HuH-7 (cell line): ENCODE results near the gene AFTPH.

Experiments used
- DNase-seq: peaks from one replicate; pipeline ENCODE4 v3.0.0; 2011; ENCODE audit warnings: low spot score

AFTPH gene

DNA sequence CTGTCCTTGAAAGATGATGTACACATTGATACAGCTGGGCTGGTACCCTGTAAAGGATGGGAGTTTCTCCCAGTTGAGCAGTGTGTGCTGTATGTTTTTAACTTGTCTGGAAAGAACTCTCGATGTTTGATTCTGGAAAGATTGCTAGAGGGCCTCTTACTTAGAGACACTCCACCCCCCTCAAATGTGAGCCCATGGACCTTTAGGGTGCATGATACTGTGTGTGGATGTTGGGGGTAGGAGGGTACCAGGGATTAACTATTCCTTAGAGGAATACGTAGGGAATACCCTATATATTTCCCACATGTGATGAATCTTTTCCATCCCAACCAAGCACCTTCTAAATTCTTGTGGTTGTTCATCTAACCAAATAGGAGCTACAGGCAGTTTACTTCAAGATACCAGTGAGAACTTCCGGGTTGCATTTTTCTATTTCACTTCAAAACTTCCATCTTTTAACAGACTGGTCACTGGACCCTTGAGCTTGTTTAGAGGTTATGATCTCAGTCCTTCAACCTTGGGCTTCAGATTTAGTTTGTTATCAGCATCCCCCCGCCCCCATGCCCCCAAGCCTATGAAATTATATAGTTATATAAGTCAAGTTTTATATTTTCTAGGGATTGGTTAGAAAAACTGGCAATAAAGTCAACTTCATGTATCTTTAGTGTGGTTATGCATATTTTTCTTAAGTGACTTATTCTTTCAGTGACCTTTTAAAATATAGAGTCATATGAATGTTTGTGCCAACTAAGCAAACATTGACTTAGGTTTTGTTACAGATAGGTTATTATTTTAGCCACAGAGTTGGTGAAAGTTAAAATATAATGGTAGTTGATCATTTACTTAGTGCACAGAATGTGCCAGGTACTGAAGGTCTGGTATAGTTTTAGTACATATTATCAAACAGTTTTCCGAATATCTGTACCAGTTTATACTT lies 18.2 kb downstream of the AFTPH start:
- DNase-seq = no peak

DNA sequence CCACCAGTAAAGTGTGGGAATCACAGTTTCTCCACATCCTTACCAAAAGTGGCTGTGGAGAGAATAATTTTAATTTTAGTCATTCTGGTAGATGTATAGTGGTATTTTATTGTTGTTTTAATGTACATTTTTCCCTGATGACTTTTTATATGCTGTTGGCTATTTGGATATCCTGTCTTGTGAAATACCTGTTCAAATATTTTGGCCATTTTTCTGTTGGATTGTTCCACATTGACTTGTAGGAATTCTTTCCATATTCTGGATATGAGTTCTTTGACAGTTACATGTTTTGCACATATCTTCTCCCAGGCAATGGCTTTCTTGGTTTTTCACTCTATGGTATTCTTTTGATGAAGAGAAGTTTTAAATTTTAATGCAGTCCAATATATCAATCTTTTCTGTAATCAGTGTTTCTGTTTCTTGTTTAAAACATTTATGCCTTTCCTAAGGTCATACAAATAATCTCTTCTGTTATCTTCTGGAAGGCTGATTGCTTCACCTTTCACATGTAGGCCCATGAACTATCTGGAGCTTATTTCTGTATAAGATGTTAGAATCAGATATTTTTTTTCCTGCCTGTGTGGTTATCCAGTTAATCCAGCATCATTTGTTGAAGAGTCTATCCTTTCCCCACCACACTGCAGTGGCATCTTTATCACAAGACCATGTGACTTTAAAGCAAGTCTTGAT lies 19.0 kb downstream of the AFTPH start:
- no peak for DNase-seq

DNA sequence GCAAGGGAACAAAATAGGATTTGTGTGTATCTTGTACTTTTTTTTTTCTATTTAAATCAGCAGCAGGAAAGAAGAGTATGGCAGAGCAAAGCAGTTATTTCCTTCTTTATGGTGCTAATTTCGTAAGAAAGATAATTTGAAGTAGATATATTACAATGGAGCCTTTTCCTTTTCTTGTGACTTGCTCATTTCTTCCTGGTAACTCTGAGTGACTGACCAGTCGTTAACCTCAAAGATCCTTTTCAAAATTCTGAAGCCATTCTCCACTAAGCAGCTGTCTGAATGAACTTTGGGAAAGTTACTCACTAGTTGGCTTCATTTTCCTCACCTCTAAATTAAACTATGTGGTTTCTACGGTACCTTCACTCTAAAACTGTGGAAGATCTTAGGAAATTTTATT lies 24.6 kb downstream of the AFTPH start:
- DNase-seq = no peak

DNA sequence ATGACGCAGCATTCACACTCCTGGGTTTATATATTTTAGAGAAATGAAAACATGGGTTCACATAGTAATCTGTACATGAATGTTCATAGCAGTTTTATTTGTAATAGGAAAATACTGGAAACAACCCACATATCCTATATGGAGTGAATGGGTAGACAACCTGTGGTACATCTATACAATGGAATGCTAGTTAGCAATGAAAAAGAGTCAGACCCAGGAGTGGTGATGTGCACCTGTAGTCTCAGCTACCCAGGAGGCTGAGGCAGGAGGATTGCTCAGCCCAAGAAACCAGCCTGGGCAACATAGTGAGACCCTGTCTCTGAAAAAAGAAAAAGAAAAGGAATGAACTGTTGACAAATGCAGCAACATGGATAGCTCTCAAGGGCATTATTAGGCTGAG lies 25.9 kb downstream of the AFTPH start:
- no peak for DNase-seq

DNA sequence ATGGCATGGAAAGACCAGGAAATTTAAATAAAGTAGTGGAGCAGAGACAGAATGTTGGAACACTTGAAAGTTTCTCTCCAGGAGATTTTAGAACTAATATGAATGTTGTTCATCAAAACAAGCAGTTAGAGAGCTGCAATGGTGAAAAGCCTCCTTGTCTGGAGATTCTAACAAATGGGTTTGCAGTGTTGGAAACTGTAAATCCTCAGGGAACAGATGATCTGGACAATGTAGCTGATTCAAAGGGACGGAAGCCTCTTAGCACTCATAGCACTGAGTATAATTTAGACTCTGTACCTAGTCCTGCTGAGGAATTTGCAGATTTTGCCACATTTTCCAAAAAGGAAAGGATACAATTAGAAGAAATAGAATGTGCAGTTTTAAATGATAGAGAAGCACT lies 27.7 kb downstream of the AFTPH start:
- no peak for DNase-seq

DNA sequence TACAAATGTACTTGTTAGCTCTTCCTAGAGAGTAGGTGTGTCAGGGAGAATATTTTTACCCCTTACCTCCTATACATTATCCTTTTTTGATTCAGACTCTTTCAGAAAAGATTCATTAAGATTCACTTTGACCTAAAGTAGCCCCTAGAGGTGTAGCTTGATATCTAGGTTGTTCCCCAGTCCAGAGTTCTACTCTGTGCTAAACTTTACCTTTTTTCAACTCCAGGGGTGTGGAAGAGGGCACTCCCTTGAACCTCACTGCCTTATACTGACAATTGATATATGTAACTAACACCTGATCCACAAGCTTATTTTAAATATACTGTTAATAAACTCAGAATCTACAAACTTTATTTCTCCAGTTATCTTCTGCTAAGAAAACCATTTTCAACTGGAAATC lies 30.0 kb downstream of the AFTPH start:
- no peak for DNase-seq

DNA sequence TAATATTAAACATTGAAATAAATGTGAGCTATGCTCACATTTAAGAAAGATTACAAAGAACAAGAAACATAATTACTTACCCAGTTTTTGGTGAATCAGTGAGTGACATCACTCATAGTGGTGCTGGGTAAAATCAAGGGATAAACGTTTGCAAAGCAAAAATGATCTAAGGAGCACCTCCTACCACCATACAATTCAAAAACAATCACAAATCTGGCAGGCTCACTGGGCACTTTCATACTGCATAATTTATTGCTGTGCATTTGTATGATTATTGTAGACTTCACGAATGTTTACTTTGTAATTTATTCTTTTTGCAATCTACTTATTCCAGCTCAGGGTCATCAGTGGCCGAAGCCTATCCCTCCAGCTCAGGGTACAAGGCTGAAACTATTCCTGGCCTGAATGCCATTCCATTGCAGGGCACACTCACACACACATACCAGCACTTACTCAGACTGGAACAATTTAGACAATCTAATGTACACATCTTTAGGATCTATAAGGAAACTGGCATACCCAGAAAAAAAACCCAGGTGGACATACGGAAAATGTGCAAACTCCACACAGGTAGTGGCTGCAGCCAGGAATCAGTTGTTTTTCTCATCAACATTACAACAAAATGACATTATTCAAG lies 34.4 kb downstream of the AFTPH start:
- DNase-seq = no peak

DNA sequence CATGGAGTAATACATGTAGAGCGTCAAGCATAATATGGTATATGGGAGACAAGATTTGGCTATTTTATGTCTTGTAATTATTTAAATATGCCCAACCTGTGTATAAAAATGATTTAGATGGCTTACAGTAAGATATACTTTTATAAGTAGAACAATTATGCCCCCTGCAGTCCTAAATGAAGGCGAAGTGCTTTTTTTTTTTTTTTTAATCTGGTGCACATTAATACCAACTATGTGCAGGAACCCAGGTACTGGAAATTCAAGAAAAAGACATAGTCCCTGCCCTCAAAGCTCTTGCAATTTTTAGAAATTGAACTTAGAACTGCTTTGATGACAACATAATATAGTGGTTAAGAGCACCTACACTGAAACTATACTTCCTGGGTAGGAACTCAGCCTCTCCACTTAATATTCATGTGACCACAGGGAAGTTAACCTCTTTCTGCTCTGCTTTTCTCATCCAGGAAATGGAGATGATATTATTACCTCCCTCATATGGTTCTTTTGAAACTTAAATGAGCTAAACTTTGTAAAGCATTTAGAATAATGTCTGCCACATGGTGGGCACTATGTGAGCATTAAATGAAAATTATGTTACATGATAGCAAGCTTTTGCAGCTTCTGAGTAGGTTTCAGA lies 38.1 kb downstream of the AFTPH start:
- DNase-seq = no peak

DNA sequence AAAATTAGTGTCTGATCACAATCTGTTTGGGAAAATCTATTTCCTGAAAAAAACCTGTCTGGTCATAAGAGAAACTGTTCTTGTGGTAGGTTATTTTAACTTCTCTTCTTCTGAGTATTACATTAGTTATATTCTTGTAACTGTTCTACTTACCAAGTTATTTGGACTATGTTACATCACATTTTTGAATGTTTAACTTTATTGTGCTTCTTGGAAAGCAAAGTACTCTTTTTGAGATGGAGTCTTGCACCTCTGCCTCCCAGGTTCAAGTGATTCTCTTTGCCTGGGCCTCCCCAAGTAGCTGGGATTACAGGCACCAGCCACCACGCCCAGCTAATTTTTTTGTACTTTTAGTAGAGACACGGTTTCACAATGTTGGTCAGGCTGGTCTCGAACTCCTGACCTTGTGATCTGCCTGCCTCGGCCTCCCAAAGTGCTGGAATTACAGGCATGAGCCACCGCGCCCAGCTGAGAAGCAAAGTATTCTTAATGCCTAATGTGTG lies 39.4 kb downstream of the AFTPH start:
- DNase-seq = no peak

DNA sequence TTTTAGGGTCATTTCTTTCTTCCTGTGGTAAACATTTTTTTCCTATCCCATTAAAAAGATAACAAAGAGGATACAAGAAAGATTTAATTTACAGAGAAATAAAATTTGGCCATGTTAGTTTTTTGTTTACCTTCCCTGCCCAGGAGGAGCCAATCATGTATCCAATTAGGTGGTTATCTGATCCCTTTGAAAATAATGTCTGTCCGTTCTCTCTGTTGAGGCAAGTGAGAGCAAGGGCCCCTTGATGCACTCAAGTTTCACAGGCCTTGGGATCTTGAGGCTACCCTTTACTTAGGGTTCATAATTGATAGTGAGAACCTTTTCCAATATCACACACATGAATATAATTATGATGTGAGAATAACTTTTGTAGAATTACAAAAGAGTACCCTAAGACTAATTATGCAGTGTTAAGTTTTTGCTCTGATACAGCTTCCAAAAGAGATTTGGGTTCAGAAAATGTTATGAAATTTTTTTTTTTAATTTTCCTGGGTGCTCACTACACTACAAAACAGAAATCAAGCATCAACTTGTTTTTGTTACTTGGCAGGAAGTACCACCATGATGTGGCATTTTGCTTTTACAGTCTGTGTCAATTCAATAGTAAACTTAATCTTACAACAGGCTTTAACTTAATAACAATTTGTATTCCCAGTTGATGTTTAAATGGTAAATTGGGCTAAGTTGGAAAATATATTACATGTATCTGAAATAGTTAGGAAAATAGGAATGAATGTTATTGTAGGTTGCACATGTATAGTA lies 42.0 kb downstream of the AFTPH start:
- DNase-seq = no peak

DNA sequence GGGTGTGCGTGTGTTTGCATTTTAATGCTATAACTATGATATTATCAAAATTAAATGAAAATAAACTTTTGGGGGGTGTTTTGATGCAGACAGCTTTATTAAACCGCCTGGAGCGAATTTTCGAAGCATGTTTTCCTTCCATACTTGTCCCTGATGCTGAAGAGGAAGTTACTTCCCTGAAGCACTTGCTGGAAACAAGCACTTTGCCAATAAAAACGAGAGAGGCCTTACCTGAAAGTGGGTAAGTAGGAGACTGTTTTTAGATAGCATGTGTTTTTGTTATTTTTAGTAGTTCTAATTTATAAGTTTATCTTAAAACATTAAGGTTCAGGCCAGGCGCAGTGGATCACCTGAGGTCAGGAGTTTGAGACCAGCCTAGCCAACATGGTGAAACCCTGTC lies 43.3 kb downstream of the AFTPH start:
- DNase-seq = no peak

DNA sequence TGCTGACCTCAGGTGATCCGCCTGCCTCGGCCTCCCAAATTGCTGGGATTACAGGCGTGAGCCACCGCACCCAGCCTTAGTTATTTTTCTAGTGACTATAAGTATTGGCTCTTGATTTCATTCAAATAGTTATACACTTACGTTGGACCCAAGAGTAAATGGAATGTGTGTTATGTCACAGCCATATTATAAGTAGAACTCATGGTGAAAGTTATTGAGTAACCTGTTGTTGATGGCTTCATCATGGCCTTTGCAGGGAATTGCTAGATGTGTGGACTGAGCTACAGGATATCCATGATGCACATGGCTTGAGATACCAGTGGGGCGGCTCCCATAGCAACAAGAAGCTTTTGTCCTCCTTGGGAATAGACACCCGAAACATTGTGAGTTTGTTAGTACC lies 44.7 kb downstream of the AFTPH start:
- no peak for DNase-seq

DNA sequence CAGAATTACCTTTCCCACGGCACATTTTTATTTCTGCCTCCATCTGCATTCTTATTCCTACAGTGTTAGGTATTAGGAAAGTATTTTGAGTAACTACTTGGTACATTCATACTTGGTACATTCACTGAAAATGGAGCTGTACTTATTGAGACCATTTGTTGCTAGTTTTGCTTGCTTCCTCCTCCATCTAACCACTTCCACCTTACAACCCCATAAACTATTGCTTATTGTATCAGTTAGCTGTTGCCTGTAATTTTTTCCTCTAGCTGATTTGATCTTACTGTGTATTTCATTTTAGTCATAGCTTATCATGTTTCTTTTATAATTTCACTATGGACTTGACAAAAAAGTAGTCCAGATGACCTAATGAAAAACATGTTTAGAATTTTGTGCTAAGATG lies 50.7 kb downstream of the AFTPH start:
- no peak for DNase-seq

DNA sequence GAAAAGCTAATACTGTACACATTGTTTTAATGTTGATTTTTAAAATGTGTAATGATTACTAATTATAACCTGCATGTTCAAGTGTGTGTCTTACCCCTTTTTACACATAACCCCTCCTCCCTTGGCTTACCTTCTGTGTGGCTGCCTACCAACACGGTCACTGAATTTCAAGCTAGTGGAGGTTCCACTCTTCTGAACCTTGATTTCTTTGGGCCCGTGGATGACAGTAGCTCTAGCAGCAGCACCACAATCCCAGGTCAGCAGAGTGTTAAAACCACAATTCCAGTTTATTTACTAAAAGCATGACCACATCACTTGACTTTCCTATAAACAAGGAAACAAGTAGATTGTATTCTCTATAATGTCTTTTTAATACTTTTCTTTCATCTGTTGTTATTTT lies 56.9 kb downstream of the AFTPH start:
- DNase-seq = no peak

DNA sequence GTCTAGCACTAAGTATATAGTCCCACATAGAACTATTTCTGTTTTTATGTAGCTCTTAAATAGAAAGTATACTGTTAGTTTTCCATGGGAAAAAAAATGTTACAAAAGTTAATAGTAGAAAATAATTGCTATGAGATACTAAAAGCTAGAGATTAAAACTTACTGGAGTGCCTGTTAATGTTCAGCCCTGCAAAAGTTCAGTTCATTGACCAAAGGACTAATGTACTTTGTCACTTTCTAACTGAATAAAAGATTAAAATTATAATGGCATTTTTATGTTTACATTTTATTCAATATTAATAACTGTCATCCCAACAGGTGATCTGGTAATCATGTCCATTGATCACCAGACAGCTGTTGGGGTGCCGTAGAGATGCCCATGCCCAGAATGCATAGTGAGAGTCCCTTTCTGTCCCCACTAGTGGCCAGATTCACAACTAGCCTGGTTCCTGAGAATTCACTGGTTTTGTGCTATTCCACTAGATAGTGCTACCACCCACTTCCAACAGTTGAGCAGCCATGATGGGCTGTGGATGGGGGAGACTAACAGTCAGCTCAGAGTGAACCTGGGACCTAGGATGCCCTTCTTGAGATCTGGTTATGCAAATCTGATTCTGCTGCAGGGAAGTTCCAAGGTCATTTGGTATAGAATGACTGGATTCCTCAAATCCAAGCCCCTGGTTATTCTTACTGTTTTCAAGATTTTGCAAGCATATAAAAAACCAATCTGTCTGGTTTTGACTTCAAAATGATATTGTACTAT lies 57.8 kb downstream of the AFTPH start:
- DNase-seq = no peak

DNA sequence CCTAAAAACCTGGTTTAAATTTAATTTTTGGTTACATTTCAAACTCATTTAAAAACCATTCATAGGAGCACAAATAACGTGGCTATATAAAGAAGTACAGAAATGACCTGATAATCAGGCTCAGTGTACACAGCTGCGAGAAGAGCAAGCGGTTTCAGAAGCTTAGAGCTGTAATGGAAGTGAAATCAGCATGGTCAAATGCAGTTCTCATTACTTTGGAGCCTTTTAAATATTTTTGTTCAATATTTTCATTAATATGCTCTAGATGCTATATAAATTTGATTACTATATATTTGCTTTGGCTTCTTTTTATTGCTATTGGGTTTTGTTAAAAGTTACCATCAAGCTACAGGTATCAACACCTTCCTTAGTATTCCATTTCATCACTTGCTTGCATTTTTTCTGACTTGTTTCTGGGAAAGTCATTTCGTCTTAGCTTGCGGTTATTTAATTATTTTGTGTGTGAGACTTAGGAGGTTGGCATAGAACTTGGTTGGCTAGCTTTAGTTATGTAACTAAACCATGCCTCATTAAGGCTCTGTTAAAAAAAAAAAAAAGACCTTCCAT lies 58.7 kb downstream of the AFTPH start:
- DNase-seq = no peak

DNA sequence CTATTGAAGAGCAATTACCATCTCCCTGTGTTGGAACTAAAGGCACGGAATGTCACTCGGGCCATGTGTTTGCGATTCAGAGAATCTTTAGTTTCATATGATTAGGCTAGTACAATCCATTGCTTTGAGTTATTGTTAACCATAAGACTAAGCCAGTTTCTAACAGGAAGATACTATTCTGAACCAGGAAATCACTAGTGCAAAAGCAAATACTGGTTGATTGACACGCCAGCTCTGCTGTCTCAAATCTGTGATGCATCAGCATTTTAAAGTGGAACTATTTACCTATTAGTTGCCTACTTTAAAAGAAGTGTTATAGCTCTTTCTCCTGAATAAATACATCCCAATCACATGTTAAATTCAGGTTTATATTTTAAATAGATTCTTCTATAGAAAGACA lies 61.9 kb downstream of the AFTPH start:
- no peak for DNase-seq

DNA sequence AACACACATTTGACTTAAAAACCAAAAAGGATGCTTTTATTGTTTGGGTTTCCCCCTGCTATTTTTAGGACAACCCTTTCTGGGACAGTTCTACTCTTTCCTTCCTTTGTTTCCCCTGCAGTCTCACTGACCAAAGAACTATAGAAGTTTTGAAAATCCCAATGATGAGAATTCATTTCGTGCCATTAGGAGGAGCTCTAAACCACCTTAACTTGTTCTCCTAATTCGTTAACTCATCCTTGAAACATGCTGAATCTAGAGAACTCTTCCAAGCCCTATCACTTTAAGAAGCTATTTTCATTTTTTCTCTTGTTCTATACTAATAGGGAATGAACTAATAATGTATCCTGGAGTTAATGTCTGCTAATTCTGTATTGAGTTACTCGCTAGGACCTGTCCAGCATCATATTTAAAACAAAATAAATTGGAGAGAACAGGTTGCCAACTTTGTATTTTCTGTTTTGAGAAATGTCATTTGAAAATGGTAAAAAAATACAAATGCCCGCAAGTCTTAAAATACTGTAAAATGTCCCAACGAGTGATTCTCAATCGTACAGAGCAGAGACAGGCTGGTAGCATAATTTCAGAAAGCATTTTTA lies 62.9 kb downstream of the AFTPH start:
- DNase-seq = no peak

DNA sequence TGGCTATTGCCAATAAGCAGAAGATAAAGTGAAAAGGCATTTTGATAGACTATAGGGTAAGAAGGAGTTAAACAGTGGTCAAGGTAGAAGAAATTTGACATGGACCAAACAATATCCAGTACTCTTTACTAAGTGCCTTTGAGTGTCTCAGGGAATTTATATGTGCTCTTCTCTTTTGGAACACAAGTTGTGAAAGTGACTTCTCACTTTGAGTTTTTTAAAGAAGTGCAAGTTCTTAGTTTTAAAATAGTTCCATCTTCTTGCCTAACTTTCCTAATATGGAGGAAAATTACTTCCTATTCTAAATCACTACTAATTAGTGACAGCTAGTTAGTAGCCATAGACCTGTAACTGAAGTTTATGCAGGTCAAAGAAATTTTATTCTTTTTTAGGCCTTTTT lies 63.4 kb downstream of the AFTPH start:
- DNase-seq = no peak

DNA sequence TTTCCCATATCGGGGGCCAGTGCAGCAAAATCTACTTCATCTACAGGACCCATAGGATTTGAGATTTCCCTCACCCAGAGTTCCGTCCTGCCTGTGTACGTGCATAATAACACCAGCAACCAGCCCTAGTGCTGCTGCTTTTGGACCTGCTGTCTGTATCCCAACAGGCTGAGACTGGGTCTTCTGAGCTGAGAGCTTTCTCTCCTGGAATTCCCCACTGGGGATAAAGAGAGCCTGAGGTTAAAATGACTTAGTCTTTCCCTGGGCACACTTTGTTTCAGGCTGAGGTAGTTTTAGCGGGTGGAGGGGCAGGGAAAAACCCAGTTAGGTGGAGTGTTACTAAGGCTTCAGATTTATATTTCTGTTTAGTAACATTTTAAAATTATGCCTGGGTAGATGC lies 67.1 kb downstream of the AFTPH start:
- DNase-seq = no peak
